Epithelial cell of esophagus (primary cell): Measurements from ENCODE around the gene DUSP18.

ENCODE experiments used
- DNase-seq: peaks from one replicate; pipeline ENCODE4 v3.0.0; 2010; ENCODE audit warnings: low read depth
- H3K4me3 ChIP-seq: 2 replicates; pipeline ENCODE4 v1.5.1; 2011; ENCODE audit warnings: mild to moderate bottlenecking, low read length, control low read depth
- CTCF ChIP-seq: IDR thresholded peaks from 2 replicates; pipeline ENCODE4 v1.5.1; 2011; ENCODE audit warnings: low read depth, mild to moderate bottlenecking, low read length, control low read depth, inconsistent platforms; ENCODE audit not compliant: insufficient read depth; ENCODE audit errors: missing control alignments

Gene DUSP18

DNA sequence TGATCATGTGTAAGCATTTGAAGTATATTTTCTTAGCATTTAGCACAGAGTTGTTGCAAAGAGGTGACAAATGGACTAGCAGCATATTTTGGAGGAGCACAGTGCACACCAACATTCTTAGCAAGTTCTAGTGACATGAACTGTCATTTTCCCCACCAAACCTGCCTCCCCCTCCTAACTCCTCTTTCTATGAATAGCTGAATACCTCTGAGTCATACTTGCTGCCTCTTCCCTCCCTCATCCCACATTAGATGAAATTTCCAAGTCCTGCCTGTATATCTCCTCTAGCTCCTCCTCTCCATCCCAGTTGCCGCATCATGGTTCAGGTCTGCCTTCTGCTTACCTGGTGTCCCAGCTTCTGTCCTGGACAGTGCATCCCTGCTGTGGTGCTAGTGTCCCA lies 34.2 kb upstream of the DUSP18 start:
- TF ChIP-seq CTCF: no peak
- H3K4me3 ChIP-seq: no peak overlapping the region
- peak; percentile 17 for DNase-seq

DNA sequence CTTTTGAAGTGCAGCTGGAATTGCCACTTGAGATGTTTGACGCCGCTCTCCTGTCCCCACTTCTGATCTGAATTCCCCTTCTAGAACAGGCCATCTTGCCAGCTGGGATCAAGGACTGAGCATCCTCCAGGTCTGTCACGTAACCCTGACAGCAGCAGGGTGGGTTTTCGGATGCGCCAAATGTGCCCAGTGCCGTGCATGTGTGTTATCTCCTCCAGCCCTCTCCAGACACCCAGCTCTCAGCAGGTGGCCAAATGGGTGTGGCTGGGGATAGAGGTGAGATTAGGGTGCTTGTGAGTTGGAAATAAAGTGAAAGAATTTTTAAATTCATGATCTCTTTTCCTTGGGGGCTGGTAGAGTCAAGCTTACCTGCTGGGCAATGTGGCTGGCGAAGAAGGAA lies 30.3 kb upstream of the DUSP18 start:
- no peak overlapping the region for H3K4me3 ChIP-seq
- DNase-seq: no peak
- no peak for TF ChIP-seq CTCF

GRCh38 chr22:30695871-30696655 lies 28.4 kb upstream of the DUSP18 start:
- no peak for DNase-seq
- TF ChIP-seq CTCF: no peak
- no peak overlapping the region for H3K4me3 ChIP-seq

DNA sequence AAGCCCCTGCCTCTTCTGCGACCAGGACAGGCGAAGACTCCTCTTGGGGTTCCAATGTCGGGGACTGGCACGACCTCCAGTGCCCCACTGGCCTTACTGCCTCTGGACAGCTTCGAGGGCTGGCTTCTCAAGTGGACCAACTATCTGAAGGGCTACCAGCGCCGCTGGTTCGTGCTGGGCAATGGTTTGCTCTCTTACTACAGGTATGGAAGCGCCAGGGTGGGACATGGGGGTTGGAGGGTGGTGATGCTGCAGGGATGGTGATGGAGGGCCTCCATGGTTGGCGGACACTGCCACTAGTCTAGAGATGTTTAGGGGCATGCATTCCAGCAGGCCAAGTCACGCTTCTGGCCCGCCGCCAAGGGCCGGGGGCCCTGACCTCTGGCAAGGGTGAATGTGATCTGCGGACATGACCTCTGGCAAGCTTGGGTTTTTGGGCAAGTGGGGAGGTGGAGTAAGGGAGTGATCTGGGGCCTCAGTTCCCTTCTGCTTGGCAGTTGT lies 27.7 kb upstream of the DUSP18 start:
- no peak for TF ChIP-seq CTCF
- DNase-seq: no peak
- peak overlapping the region; percentile 40 for H3K4me3 ChIP-seq

DNA sequence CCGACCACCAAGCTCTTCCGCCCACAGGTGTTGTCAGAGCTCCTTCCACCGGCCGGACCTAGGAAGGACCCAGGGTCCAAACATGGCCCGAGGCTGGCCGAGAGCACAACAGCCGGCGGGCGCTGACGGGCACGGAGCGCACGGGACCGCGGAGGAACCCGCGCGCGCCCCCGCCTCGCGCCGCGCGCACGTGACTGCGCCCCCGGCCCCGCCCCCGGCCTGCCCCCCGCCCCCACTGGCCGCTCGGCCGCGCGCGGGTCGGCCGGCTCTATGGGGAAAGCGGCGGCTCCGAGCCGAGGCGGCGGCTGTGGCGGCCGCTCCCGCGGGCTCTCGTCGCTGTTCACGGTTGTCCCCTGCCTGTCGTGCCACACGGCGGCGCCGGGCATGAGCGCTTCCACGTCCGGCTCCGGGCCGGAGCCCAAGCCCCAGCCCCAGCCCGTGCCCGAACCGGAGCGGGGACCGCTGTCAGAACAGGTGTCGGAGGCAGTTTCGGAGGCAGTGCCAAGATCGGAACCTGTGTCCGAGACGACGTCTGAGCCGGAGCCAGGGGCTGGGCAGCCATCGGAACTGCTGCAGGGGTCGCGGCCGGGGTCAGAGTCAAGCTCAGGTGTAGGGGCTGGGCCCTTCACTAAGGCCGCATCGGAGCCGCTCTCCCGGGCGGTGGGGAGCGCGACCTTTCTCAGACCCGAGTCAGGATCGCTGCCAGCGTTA lies 27.1 kb upstream of the DUSP18 start, which contains the start of gene OSBP2:
OSBP2 (plus strand) TSS at position 235 of the 711 bp plus-strand sequence; CDS start at position 271, 36 bp downstream.
- DNase-seq: peak; percentile 8
- TF ChIP-seq CTCF: no peak
- H3K4me3 ChIP-seq: peak within 1 kb of the TSS; percentile 58

DNA sequence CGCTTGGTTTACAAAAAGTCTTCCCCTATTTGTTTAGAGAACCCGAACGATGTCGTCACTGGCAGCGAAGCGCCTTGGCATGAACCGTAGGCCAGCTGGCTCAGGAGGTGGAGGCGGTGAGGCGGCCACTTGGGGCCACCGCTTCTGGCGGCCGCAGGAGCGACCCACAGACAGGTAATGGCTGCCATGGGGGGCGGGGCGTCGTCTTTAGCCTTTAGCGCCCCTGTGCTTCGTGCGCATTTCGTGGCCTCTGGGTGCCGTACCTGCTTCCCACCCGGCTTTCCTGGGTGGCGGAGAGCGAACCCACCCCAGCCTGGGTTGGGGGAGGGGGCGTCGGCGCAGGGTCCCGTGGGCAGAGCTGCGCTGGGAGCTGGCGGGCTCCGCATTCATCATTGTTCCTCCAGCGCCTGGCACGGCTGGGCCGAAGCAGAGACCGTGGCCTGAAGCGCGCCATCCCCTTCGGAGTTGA lies 26.5 kb upstream of the DUSP18 start:
- DNase-seq: peak; percentile 43
- no peak for TF ChIP-seq CTCF
- peak overlapping the region; percentile 58 for H3K4me3 ChIP-seq
